DMS53 treated with DMSO at 0.1 percent for 48 hours (cell line): Measurements from ENCODE around the gene FUBP3.

Experiments
- DNase-seq: peaks from one replicate; lab custom pipeline; 2025; ENCODE audit not compliant: unreplicated experiment; lab: John Stamatoyannopoulos, UW

FUBP3 gene, protein sequence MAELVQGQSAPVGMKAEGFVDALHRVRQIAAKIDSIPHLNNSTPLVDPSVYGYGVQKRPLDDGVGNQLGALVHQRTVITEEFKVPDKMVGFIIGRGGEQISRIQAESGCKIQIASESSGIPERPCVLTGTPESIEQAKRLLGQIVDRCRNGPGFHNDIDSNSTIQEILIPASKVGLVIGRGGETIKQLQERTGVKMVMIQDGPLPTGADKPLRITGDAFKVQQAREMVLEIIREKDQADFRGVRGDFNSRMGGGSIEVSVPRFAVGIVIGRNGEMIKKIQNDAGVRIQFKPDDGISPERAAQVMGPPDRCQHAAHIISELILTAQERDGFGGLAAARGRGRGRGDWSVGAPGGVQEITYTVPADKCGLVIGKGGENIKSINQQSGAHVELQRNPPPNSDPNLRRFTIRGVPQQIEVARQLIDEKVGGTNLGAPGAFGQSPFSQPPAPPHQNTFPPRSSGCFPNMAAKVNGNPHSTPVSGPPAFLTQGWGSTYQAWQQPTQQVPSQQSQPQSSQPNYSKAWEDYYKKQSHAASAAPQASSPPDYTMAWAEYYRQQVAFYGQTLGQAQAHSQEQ

DNA sequence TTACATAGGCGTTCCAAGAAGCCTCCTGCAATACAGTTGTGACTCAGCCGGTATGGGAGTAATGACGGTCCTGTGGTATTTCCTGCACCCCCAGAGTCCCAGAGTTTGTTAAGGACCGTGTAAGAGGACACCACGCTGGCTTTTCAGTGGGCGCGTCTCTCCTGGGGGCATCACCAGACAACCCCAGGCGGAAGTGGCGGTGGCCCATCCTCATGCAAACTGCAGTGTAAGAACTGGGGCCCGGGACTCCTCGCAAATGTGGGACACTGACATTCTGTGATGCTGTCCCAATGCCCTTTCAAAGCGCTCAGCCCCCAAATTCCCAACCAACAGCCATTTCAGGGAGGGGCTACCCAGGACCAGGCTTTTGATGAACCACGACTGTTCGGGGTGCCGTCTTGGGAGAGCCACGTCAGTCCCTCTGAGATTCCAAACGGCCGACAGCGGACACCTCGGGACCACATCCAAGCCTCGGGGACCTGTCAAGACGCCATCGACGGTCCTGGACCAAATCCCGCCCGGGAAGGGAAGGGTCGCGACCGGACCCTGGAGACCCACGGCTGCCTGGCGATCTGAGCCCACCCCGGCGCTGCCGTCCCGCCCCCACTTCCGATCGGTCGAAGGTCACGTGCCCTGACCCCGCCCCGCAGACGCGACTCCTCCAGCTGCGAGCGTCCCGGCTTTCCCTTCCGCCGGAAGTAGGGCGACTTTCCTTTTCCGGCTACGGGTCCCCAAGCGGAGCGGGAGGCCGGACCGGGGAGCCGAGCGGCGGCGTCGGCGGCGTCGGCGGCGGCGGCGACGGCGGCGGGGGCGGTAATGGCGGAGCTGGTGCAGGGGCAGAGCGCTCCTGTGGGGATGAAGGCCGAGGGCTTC is at the start of gene FUBP3:
TSS of gene FUBP3 (plus strand) at position 713 of the 873 bp plus-strand sequence. CDS start at position 817, 104 bp downstream.
- peak; percentile 70 for DNase-seq

DNA sequence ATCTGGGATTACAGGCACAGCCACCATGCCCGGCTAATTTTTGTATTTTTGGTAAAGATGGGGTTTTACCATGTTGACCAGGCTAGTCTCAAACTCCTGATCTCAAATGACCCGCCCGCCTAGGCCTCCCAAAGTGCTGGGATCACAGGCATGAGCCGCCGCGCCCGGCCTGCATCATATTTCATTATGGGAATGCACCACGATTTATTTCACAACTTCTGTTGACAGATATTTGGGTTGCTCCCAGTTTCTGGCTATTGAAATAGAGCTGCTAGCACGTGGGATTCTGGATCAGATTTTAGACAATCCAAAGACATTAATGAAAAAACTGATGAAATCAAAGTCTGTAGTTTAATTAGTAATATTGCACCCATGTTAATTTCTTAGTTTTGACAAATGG is 48.4 kb upstream of the FUBP3 start:
- no peak for DNase-seq

DNA sequence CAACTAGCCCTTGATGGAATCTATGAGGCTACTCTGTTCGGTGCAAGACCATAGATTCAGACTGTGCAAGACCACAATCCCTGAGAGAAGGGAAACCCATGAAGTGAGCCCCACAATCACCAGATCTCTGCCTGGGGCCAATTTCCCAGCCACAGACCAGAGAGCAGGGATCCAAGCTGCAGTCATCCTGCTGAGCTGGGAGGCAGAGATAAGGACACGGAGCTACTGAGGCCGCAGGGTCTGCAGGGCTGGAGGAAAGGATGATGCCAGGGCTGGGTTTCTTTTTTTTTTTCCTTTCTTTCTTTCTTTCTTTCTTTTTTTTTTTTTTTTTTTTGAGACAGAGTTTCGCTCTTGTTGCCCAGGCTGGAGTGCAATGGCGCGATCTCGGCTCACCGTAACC is 47.7 kb upstream of the FUBP3 start:
- DNase-seq: no peak

DNA sequence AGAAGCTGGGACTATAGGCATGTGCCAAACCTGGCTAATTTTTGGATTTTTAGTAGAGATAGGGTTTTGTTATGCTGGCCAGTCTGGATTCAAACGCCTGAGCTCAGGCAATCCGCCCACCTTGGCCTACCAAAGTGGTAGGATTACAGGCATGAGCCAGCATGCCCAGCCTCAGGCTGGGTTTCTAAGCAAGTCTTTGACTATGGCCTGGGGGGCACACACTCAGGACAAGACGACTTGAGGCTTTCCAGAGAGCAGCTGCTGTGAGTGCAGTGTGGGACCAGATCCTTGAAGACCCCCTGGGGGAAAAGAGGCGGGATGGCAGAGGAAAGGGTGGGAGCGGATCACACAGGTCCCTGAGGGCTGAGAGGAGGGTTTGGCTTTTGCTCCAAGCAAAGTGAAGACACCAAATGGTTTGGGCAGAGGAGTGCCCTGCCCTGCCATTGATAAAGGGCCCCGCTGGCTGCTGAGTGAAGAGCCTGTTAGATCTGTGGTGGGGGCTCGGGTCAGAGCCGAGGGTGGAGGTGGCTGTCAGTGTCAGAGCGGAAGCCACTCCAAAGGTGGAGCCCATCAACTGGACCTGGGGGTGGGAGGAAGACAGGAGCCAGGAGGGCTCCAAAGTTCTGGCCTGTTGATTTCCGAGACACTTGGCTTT is 46.8 kb upstream of the FUBP3 start:
- DNase-seq: no peak

DNA sequence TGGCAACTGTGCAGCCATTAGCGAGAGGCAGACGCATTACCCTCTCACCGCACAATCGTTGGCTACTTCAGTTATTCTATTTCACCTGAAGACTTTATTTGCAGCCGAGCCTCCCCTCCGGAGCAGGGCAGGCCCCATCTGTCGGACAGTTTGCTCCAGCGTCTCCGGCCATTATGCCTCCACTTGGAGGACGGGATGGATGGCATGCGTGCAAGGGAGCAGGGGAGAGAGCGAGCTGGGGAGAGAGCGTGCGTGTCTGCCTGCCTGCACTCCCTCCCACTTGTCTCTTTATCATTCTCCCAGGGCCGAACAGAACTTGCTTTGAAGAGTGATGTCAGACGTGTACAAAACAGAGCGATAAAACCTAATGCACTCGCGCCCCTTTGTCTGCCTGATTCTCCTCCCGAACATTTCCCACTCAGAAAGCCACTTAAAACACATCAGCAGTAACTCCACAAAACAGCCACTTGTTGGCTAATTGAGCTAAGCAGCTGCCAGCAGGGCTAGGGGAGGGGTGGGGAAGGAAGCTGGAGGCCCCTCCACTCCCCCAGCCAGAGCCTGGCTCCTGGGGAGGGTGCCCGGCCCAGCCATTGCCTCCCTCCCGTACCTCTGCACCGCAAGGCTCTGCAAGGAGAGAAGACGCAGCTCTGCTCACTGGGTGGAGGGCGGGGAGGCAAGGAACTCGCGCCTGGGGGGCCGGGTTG is 43.4 kb upstream of the FUBP3 start:
- DNase-seq: peak; percentile 12

DNA sequence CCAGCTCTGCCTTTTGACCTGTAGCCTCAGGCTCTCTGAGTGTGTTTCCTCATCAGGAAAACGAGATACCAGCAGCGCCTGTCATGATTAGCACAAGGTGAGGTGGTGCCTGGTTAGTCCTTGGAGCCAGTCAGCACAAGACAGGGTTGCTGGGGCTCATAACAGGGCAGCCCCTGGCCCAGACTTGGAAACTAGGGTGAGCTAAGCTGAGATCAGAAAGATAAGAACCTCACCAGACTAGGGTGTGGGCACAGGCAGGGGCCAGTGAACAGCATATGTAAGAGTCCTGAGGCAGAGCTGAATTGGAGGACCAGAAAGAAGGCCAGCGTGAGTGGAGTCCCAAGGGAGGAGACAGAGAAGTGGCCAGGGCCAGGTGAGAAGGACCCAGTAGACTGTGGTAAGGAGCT is 42.7 kb upstream of the FUBP3 start:
- no peak for DNase-seq

DNA sequence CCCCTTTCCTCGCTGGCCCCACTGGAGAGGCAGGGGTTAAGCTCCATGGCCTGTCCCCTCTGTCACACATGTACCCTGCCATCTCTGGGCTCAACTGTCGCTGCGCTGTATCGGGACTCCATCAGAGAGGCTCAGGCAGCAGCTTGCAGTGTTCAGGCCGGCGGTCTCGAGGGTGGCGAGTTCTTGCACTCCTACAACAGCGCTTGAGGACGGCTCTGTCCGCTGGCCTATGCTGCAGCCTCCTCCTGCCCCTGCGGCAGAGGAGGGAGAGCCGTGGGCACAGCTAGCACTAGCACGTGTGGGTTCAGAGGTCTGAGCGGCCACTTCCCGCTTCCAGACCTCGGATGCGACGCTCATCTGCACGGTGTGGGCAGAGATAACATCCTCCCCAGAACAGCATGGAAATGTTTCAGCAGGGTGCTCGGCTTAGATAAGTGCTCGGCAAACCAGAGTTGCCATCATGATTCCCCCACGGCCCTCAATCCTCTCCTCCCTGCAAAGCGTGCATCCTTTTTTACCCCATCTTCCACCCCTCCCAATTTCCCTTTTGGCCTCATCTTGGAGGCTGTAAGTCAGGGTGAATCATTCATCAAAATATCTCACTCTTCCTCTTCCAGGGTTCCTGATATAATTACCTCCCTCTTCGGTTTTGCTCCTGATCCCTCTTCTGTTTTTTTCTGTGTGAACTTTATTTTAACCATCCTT is 41.9 kb upstream of the FUBP3 start:
- no peak for DNase-seq

DNA sequence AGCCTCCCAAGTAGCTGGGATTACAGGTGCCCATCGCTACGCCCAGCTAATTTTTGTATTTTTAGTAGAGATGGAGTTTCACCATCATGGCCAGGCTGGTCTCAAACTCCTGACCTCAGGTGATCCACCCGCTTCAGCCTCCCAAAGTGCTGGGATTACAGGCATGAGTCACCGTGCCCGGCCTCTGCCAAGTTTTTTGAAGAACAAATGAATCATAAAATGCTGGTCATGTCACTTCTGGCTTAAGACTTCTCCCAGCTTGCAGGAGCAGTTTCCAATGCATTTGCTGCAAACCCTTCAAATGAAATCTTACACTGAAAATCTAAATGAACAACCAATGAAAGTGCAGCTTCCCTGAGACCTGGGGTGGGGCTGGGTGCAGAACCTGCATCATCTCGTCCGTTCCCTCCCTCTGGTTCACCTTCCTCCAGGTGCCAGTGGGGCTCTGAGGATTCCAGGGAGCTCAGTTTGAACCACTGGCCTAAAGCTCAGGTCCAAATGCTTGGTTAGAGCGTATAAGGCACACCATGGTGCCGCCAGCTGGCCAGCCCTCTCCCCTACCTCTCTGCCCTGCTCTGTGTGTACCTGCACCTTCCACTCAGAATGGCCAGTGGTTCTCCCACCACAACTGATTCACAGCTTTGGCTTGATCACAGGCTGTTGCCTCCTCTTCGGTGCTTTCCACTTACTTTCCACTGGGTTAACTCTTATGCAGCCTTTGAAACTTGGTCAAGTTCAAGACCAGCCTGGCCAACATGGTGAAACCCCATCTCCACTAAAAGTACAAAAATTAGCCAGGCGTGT is 39.8 kb upstream of the FUBP3 start:
- DNase-seq: no peak

DNA sequence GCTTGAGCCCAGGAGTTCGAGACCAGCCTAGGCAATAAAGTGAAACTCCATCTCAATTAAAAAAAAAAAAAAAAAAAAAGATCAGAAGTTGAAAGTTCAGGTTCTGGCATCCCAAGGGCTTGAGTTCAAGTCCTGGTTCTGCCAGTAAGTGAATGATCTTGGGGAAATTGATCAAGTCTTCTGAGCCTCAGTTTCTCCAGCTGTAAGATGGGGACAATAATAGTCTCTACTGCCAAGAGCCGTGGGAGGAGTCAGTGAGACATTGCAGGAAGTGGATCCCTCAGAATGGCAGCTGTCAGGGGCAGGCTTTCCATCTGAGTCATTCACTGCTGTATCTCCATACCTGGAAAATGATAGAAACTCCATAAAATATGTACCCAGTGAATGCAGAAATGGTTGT is 37.8 kb upstream of the FUBP3 start:
- no peak for DNase-seq

DNA sequence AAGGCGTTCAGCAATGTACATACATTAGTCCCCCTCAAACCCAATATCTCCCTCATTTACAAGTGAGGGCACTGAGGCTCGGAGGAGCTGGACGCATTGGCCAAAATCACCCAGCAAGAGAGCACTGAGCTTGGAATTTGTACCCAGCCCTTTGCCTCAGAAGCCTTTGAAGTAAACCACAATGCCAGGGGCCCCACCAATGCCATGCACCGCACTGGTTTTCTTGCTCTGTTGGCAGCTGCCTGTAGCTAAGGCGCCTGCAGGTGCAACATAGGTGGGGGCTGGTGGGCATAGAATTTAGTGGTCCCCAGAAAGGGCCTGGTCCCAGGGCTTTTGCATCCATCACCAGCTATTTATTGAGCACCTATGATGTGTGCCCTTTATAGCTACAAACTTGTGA is 37.3 kb upstream of the FUBP3 start:
- no peak for DNase-seq

DNA sequence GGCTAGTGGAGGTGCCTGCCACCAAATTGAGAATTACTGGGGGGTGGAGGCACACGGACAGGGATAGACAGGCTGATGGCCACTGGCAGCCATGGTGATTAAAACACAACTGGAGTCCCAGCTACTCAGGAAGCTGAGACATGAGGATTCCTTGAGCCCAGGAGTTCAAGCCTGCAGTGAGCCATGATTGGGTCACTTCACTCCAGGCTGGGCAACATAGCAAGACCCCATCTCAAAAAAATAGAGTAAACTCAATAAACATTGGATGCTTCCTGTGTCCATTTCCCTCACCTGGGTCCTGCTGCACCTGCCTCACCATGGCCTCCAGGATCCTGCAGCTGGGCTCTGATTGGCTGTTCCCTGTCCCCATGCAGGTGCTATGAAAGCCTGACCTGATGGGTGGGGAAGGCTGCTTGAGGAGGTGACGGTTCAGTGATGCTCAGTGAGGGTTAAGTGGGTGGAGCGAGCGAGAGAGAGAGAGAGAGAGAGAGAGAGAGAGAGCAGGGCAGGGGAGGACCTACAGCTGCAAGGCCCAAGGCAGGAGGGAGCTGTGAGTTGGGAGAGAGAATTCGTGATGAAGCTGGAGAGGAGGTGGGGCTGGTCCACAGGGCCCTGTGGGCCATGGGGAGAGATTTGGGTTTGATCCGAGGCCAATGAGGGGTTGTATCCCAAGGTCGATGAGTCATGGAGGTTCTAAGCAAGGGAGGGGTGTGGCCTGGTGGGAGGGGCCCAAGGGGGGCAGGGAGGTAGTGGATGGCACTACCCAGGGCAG is 36.7 kb upstream of the FUBP3 start:
- DNase-seq: no peak

DNA sequence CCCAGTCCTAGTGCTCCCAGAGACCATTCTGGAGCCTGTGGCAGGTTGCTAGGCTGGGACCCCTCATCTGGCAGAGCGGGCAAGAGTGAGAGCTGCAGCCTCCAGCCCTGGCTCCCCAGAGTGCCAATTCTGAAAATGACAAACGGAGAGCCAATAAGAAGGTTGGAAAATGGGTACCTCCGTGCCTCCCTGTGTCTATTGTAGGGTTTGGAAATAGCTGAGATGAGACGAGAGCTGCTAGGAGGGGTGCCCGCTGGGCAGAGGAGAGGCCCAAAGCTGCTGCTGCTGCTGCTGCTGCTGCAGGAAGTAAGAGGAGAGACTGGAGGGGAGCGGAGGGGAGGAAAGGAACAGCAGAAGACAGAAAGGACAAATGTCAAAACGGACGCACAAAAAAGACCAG is 36.0 kb upstream of the FUBP3 start:
- no peak for DNase-seq

DNA sequence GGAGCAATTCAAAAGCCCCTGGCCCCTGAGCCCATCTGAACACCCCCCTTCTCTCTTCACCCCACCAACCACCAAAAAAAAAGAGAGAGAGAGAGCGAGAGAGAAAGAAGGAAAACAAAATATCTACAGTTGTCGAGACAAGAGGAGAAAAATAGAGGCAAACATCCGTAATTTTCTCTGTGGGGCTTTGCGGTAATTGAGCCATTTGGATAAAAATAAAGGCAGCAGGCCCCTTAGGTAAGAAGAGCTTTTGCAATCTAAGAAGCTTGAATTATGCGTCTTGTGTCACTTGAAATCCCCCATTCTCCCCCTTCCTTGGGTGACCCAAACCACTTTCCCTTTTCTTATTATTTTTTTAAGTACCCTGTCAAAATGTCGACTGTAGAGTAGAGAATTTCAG is 35.5 kb upstream of the FUBP3 start:
- DNase-seq: no peak

DNA sequence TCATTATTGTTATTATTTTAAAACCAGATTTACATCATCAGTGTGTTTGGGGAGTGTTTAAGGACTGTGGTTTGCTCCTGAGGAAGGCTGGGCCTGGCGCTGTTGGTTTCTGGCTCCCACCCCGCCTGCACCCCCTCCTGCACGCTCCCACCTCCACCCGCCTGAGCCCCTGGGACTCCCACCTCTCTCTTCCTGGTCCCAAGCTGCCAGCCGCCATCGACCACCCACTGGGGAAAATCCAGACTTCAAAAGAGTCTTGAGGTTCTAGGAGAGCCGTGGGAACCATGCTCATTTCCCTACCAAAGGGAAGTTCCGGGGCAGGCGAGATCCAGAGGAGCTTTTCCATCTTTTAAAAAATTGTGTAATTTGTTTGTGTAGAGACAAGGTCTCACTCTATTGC is 35.0 kb upstream of the FUBP3 start:
- DNase-seq: no peak

DNA sequence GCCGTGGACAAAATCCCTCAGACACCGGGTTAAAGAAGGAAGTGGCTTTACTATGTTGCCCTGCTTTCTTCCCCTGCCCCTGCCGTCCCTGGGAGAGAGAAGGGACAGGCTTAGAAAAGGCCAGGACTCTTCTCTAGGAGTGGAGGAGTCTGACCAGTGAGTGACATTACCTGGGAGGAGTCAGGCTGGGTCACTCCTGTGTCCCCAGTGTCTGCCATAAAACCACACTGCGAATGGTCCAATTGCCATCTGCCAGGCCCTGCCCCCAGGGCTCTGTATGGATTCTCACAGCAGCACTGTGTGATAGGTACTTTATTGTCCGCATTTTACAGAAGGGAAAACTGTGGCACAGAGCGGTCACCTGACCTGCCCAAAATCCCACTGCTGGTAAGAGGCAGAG is 31.3 kb upstream of the FUBP3 start:
- DNase-seq: no peak

DNA sequence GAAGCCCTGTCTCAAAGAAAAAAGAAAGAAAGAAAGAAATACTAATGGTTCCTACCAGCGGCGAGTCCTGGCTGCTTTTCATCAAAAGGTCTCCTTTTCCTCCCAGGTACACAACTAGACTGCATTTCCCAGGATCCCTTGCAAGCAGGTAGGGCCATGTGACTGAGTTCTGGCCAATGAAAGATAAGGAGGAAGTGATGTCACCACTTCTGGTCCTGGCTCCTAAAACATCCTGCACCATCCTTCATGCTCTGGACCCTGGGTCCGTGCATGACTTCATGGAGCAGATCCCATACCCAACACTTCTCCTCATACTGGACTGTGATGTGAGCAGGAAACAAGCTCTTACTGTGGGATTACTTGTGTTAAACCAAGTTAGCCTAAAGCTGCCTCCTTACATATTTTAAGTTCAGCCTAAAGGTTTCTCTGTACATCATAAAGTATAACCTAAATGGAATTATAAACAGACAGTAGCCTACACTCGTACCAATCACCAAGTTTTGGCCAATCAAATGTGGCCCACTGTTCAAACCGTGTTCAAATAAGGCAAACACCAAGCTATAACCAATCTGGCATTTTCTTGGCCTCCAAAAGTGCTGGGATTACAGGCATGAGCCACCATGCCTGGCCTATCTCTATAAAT is 30.2 kb upstream of the FUBP3 start:
- no peak for DNase-seq

DNA sequence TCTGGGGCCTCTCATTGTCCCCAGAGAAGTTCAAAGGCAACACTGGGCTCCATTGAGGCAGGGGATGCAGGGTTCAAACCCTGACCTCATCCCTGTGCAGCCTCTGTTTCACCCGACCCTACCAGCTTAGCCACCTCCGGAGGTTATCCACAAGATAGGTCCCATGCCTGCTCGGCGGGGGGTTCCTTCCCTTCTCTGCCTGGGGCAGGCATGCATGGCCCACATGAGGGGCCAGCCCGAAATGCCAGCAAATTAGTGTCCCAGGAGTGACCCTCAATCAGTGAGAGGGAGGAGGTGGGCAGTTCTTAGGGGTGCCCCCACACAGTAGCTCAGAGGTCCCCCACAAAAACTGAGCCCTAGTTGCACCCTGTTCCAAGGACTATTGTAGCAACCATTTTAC is 24.8 kb upstream of the FUBP3 start:
- DNase-seq: no peak

DNA sequence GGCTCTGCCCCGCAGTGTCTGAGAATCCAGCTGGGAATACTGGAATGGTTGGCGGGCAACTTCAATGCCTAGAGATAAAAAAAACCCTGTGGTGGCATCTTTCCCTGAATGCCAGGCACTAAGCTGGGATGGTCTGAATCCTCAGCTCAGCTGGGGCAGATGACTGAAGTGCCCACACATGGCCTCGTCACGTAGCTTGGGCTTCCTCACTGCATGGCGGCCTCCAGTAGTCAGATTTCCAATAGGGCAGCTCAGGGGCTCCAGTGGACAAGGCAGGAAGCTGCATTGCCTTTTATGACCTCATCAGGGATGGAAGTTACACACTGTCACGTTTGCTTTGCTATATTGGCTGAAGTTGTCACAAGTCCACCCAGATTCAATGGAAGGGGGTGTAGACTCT is 24.3 kb upstream of the FUBP3 start:
- DNase-seq: no peak
